HG03354 (cell line): ENCODE measurements around the gene AEBP1.

Experiments used
- ATAC-seq: cut with Tn5 transposase; IDR thresholded peaks from one replicate; pipeline ENCODE4 v1.9.1; 2021; ENCODE audit warnings: mild to moderate bottlenecking; ENCODE audit not compliant: unreplicated experiment, poor library complexity, severe bottlenecking

AEBP1 gene

GRCh38 chr7:44066111-44066460 lies 38.1 kb upstream of the AEBP1 start:
- no peak for ATAC-seq

- ATAC-seq: no peak
Measured at GRCh38 chr7:44066494-44067063, 37.6 kb upstream of the AEBP1 start.

- no peak for ATAC-seq
Measured at GRCh38 chr7:44067064-44067951, 36.8 kb upstream of the AEBP1 start.

- ATAC-seq: no peak
Measured at GRCh38 chr7:44068054-44068453, 36.1 kb upstream of the AEBP1 start.

- no peak for ATAC-seq
Measured at GRCh38 chr7:44071726-44072363, 32.3 kb upstream of the AEBP1 start.

- no peak for ATAC-seq
Measured at GRCh38 chr7:44072364-44073231, 31.5 kb upstream of the AEBP1 start.

- peak; percentile 89 for ATAC-seq
Measured at GRCh38 chr7:44073664-44074348, 30.3 kb upstream of the AEBP1 start.

GRCh38 chr7:44074349-44074695 lies 29.8 kb upstream of the AEBP1 start:
- ATAC-seq: no peak

GRCh38 chr7:44075296-44076075 lies 28.7 kb upstream of the AEBP1 start:
- ATAC-seq: no peak

GRCh38 chr7:44076101-44076895 lies 27.8 kb upstream of the AEBP1 start:
- no peak for ATAC-seq

GRCh38 chr7:44077061-44077460 lies 27.1 kb upstream of the AEBP1 start:
- ATAC-seq: no peak

GRCh38 chr7:44077681-44078091 lies 26.5 kb upstream of the AEBP1 start:
- ATAC-seq: no peak

- no peak for ATAC-seq
Measured at GRCh38 chr7:44078521-44078920, 25.6 kb upstream of the AEBP1 start.

GRCh38 chr7:44079331-44080021 lies 24.7 kb upstream of the AEBP1 start:
- ATAC-seq: no peak

- ATAC-seq: no peak
Measured at GRCh38 chr7:44080118-44080517, 24.0 kb upstream of the AEBP1 start.

- ATAC-seq: no peak
Measured at GRCh38 chr7:44080686-44081265, 23.4 kb upstream of the AEBP1 start.

GRCh38 chr7:44081266-44081748 lies 22.8 kb upstream of the AEBP1 start:
- ATAC-seq: no peak
